GM23338 (cell line): ENCODE measurements around the gene ESRP2. TPM values are rescaled to one million over a fixed set of nuclear protein-coding genes. Genes with fewer than 3 reads are reported as not detected.

Source experiments
- ATAC-seq: fragments of 200-7000 bp; cut with Tn5 transposase; 3 replicates; pipeline ENCODE4 v1.9.1; 2020
- DNase-seq: peaks from one replicate; pipeline ENCODE4 v3.0.0-alpha.2; 2015; ENCODE audit warnings: low spot score
- H2AFZ ChIP-seq: fragments of 200-600 bp; sonication (generic); 2 replicates; pipeline ENCODE4 v1.8.0; 2016; ENCODE audit warnings: antibody characterized with exemption, mild to moderate bottlenecking, moderate library complexity
- H3F3A ChIP-seq: fragments of 200-600 bp; sonication (generic); replicated peaks from 2 replicates; pipeline ENCODE4 v1.8.0; 2017; ENCODE audit warnings: antibody characterized with exemption, mixed run types, low read depth
- H3K27ac ChIP-seq: fragments of 200-600 bp; sonication (generic); 2 replicates; pipeline ENCODE4 v1.6.1; 2016; ENCODE audit warnings: low read depth
- H3K27me3 ChIP-seq: fragments of 200-600 bp; sonication (generic); 2 replicates; pipeline ENCODE4 v1.8.0; 2016; ENCODE audit warnings: mild to moderate bottlenecking, mixed run types, moderate library complexity; ENCODE audit not compliant: insufficient read depth
- H3K36me3 ChIP-seq: fragments of 200-600 bp; sonication (generic); 2 replicates; pipeline ENCODE4 v1.8.0; 2016; ENCODE audit warnings: mild to moderate bottlenecking; ENCODE audit not compliant: insufficient read depth
- H3K4me1 ChIP-seq: fragments of 200-600 bp; sonication (generic); 2 replicates; pipeline ENCODE4 v1.8.0; 2016; ENCODE audit warnings: mild to moderate bottlenecking, moderate library complexity; ENCODE audit not compliant: insufficient read depth
- H3K4me2 ChIP-seq: fragments of 200-600 bp; sonication (generic); 2 replicates; pipeline ENCODE4 v1.7.1; 2017; ENCODE audit warnings: mixed run types
- H3K4me3 ChIP-seq: fragments of 200-600 bp; sonication (generic); 2 replicates; pipeline ENCODE4 v1.6.1; 2016; ENCODE audit warnings: mixed run types
- H3K79me2 ChIP-seq: fragments of 200-600 bp; sonication (generic); replicated peaks from 2 replicates; pipeline ENCODE4 v1.8.0; 2017; ENCODE audit warnings: mild to moderate bottlenecking; ENCODE audit not compliant: insufficient read depth
- H3K9me2 ChIP-seq: fragments of 200-600 bp; sonication (generic); 2 replicates; pipeline ENCODE4 v1.8.0; 2017; ENCODE audit not compliant: insufficient read depth
- H4K20me1 ChIP-seq: fragments of 200-600 bp; sonication (generic); replicated peaks from 2 replicates; pipeline ENCODE4 v1.8.0; 2017; ENCODE audit warnings: mild to moderate bottlenecking; ENCODE audit not compliant: insufficient read depth
- H3K27ac Mint-ChIP-seq: 2 replicates; pipeline ENCODE4 v1.8.0; 2020; ENCODE audit warnings: inconsistent platforms, mild to moderate bottlenecking, moderate library complexity, mixed read lengths
- H3K27me3 Mint-ChIP-seq: 3 replicates; pipeline ENCODE4 v1.8.0; 2022; ENCODE audit warnings: low read depth, mild to moderate bottlenecking, moderate library complexity, mixed read lengths, inconsistent platforms; ENCODE audit not compliant: insufficient read depth, poor library complexity
- H3K36me3 Mint-ChIP-seq: 3 replicates; pipeline ENCODE4 v1.8.0; 2021; ENCODE audit warnings: low read depth, mild to moderate bottlenecking, inconsistent platforms, moderate library complexity, mixed read lengths
- H3K4me1 Mint-ChIP-seq: 3 replicates; pipeline ENCODE4 v1.8.0; 2020; ENCODE audit warnings: mild to moderate bottlenecking, inconsistent platforms, mixed read lengths
- H3K4me3 Mint-ChIP-seq: 3 replicates; pipeline ENCODE4 v1.8.0; 2021; ENCODE audit warnings: moderate library complexity, mild to moderate bottlenecking, inconsistent platforms, mixed read lengths
- H3K9me3 Mint-ChIP-seq: 3 replicates; pipeline ENCODE4 v1.8.0; 2020; ENCODE audit warnings: moderate library complexity, mild to moderate bottlenecking, inconsistent platforms, mixed read lengths
- CREB1 ChIP-seq: fragments of 250-450 bp; sonication (Bioruptor Pico); IDR thresholded peaks from 2 replicates; pipeline ENCODE4 v1.5.0; 2020; ENCODE audit warnings: low read depth, mild to moderate bottlenecking, moderate library complexity
- EZH2 ChIP-seq: fragments of 200-600 bp; sonication (generic); IDR thresholded peaks from one replicate; pipeline ENCODE4 v1.8.0; 2017; ENCODE audit warnings: antibody characterized with exemption, mild to moderate bottlenecking, low read depth; ENCODE audit not compliant: unreplicated experiment
- EZH2phosphoT487 ChIP-seq: fragments of 200-600 bp; sonication (generic); IDR thresholded peaks from one replicate; pipeline ENCODE4 v1.8.1; 2018; ENCODE audit warnings: antibody characterized with exemption; ENCODE audit not compliant: unreplicated experiment
- JUNB ChIP-seq: IDR thresholded peaks from one replicate; pipeline ENCODE4 v1.6.1; 2016; ENCODE audit warnings: antibody characterized with exemption; ENCODE audit not compliant: unreplicated experiment
- NANOG ChIP-seq: IDR thresholded peaks from 2 replicates; pipeline ENCODE4 v1.6.1; 2016; ENCODE audit warnings: antibody characterized with exemption, borderline replicate concordance
- STAT1 ChIP-seq: IDR thresholded peaks from one replicate; pipeline ENCODE4 v1.6.1; 2016; ENCODE audit warnings: antibody characterized with exemption; ENCODE audit not compliant: unreplicated experiment
- ZNF114 ChIP-seq: fragments of 250-450 bp; sonication (Bioruptor Pico); IDR thresholded peaks from 2 replicates; pipeline ENCODE4 v1.5.0; 2020; ENCODE audit warnings: mild to moderate bottlenecking, moderate library complexity
- ZNF331 ChIP-seq: fragments of 250-450 bp; sonication (Bioruptor Pico); IDR thresholded peaks from 2 replicates; pipeline ENCODE4 v1.5.0; 2020; ENCODE audit warnings: low read depth, mild to moderate bottlenecking, moderate library complexity
- polyA plus RNA-seq: library from polyadenylated mRNA; unstranded; fragments of >200 nt; fragmentation: Nextera tagmentation; extraction: Ambion mirVana; gene quantifications from 2 replicates; pipeline ENCODE4 v1.2.1, GENCODE V29; 2016
- total RNA-seq: library from RNA; depleted of rRNA; stranded (reverse); fragments of >200 nt; shearing (Covaris generic); gene quantifications from 2 replicates; pipeline ENCODE4 v1.2.3, GENCODE V29; 2014
- TF ChIP-seq, protein P1 (sequence below): IDR thresholded peaks from 2 replicates; pipeline ENCODE4 v1.6.1; 2016; ENCODE audit warnings: antibody characterized with exemption
- TF ChIP-seq, protein P2 (sequence below), 2 experiments: fragments of 200-600 bp in 1 of 2; sonication (generic) in 1 of 2; conservative IDR thresholded peaks; 2 replicates each; pipeline versions ENCODE4 v1.5.1 to v1.6.1; 2016 to 2017; ENCODE audit warnings: antibody characterized with exemption in 2 of 2, low read depth in 2 of 2, mild to moderate bottlenecking in 2 of 2, moderate library complexity in 1 of 2
- TF ChIP-seq, protein P3 (sequence below): fragments of 250-450 bp; sonication (Bioruptor Pico); IDR thresholded peaks from 2 replicates; pipeline ENCODE4 v1.5.0; 2020; ENCODE audit warnings: mild to moderate bottlenecking, moderate library complexity

The ESRP2 gene
- total and polyA plus RNA-seq, 2 experiments from 2014 or later, result 16.2 to 44.0 TPM

DNA sequence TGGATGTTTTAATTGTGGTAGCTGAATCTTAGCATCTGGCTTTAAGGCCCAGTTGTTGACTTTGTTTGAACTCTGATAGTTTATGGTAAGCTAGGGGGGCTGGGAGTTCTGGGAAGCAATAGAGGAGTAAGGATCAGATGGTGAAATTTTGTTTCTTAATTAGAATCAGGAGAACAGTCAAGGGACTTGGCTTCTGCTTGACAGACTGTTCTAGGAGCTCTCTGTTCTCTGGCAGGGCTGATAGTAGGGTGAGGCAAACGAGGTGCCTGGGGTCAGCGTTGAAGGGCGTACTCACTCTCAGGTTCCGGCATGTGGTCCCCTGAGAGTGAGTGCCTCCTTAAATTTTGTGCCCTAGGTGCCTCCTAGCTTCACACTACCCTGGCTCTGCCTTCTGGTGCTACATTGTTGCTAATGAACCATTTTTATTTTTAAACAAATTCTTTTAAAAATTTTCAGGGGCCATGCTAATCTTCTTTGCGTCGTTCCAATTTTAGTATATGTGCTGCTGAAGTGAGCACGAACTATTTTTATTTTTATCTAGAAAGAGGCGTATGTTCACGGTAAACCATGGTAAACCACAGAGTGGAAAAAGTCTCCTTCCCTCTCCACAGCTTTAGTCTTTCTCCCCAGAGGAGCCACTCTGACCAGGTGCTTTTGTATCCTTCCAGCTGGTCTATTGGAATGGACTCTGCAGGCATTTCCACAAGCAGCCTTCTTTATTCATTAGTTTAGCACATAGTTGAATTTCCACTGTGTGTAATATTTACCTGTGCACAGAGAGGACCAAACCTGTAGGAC, 48.1 kb upstream of the ESRP2 start:
- TF ChIP-seq, protein P1, sequence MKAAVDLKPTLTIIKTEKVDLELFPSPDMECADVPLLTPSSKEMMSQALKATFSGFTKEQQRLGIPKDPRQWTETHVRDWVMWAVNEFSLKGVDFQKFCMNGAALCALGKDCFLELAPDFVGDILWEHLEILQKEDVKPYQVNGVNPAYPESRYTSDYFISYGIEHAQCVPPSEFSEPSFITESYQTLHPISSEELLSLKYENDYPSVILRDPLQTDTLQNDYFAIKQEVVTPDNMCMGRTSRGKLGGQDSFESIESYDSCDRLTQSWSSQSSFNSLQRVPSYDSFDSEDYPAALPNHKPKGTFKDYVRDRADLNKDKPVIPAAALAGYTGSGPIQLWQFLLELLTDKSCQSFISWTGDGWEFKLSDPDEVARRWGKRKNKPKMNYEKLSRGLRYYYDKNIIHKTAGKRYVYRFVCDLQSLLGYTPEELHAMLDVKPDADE, result no peak
- TF ChIP-seq EZH2 (no peak), ZNF114 (CRISPR knock-in tag) (no peak), EZH2phosphoT487 (no peak), CREB1 (CRISPR knock-in tag) (no peak), JUNB (no peak), NANOG (no peak), STAT1 (no peak), ZNF331 (CRISPR knock-in tag) (no peak)
- TF ChIP-seq, protein P2, sequence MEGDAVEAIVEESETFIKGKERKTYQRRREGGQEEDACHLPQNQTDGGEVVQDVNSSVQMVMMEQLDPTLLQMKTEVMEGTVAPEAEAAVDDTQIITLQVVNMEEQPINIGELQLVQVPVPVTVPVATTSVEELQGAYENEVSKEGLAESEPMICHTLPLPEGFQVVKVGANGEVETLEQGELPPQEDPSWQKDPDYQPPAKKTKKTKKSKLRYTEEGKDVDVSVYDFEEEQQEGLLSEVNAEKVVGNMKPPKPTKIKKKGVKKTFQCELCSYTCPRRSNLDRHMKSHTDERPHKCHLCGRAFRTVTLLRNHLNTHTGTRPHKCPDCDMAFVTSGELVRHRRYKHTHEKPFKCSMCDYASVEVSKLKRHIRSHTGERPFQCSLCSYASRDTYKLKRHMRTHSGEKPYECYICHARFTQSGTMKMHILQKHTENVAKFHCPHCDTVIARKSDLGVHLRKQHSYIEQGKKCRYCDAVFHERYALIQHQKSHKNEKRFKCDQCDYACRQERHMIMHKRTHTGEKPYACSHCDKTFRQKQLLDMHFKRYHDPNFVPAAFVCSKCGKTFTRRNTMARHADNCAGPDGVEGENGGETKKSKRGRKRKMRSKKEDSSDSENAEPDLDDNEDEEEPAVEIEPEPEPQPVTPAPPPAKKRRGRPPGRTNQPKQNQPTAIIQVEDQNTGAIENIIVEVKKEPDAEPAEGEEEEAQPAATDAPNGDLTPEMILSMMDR (conservative IDR thresholded peaks at IDR 0.05; ENCODE audit: low read depth in 2 of 2), result no peak
- TF ChIP-seq, protein P3, sequence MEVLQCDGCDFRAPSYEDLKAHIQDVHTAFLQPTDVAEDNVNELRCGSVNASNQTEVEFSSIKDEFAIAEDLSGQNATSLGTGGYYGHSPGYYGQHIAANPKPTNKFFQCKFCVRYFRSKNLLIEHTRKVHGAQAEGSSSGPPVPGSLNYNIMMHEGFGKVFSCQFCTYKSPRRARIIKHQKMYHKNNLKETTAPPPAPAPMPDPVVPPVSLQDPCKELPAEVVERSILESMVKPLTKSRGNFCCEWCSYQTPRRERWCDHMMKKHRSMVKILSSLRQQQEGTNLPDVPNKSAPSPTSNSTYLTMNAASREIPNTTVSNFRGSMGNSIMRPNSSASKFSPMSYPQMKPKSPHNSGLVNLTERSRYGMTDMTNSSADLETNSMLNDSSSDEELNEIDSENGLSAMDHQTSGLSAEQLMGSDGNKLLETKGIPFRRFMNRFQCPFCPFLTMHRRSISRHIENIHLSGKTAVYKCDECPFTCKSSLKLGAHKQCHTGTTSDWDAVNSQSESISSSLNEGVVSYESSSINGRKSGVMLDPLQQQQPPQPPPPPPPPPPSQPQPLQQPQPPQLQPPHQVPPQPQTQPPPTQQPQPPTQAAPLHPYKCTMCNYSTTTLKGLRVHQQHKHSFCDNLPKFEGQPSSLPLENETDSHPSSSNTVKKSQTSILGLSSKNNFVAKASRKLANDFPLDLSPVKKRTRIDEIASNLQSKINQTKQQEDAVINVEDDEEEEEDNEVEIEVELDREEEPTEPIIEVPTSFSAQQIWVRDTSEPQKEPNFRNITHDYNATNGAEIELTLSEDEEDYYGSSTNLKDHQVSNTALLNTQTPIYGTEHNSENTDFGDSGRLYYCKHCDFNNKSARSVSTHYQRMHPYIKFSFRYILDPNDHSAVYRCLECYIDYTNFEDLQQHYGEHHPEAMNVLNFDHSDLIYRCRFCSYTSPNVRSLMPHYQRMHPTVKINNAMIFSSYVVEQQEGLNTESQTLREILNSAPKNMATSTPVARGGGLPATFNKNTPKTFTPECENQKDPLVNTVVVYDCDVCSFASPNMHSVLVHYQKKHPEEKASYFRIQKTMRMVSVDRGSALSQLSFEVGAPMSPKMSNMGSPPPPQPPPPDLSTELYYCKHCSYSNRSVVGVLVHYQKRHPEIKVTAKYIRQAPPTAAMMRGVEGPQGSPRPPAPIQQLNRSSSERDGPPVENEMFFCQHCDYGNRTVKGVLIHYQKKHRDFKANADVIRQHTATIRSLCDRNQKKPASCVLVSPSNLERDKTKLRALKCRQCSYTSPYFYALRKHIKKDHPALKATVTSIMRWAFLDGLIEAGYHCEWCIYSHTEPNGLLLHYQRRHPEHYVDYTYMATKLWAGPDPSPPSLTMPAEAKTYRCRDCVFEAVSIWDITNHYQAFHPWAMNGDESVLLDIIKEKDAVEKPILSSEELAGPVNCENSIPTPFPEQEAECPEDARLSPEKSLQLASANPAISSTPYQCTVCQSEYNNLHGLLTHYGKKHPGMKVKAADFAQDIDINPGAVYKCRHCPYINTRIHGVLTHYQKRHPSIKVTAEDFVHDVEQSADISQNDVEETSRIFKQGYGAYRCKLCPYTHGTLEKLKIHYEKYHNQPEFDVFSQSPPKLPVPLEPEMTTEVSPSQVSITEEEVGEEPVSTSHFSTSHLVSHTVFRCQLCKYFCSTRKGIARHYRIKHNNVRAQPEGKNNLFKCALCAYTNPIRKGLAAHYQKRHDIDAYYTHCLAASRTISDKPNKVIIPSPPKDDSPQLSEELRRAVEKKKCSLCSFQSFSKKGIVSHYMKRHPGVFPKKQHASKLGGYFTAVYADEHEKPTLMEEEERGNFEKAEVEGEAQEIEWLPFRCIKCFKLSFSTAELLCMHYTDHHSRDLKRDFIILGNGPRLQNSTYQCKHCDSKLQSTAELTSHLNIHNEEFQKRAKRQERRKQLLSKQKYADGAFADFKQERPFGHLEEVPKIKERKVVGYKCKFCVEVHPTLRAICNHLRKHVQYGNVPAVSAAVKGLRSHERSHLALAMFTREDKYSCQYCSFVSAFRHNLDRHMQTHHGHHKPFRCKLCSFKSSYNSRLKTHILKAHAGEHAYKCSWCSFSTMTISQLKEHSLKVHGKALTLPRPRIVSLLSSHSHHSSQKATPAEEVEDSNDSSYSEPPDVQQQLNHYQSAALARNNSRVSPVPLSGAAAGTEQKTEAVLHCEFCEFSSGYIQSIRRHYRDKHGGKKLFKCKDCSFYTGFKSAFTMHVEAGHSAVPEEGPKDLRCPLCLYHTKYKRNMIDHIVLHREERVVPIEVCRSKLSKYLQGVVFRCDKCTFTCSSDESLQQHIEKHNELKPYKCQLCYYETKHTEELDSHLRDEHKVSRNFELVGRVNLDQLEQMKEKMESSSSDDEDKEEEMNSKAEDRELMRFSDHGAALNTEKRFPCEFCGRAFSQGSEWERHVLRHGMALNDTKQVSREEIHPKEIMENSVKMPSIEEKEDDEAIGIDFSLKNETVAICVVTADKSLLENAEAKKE (CRISPR knock-in tag), result no peak

More for the DNA sequence above, 48.1 kb upstream of the ESRP2 start:
- no peak overlapping the region for H3K27ac ChIP-seq
- no peak for ATAC-seq
- no peak overlapping the region for H3K4me3 ChIP-seq
- no peak for DNase-seq
- H3K36me3 ChIP-seq, result no peaks in the 10 kb centered on the region
- no peak overlapping the region for H3K4me2 ChIP-seq
- H3K27me3 ChIP-seq, result no peaks in the 10 kb centered on the region
- H3K4me1 Mint-ChIP-seq, result no peaks in the 10 kb centered on the region
- H3K27me3 Mint-ChIP-seq, result no peaks in the 10 kb centered on the region
- no peak overlapping the region for H2AFZ ChIP-seq
- H3K9me2 ChIP-seq, result no peaks in the 10 kb centered on the region
- H3K4me3 Mint-ChIP-seq, result no peak overlapping the region
- H3F3A ChIP-seq, result peaks cover 5% of the 10 kb centered on the region; the same call in 1 of the 2 replicates
- H3K27ac Mint-ChIP-seq, result no peak overlapping the region; the same call in 1 of the 2 replicates
- H4K20me1 ChIP-seq, result peaks cover 6% of the 10 kb centered on the region; the same call in 1 of the 2 replicates
- peaks cover 32% of the 10 kb centered on the region for H3K36me3 Mint-ChIP-seq
- no peaks in the 10 kb centered on the region for H3K79me2 ChIP-seq
- no peaks in the 10 kb centered on the region; the same call in 2 of the 3 replicates for H3K9me3 Mint-ChIP-seq
- no peaks in the 10 kb centered on the region for H3K4me1 ChIP-seq
